GM18505 (cell line): ENCODE data around the gene KCNG1.
A peak's percentile ranks its signal among the peaks of the same experiment; 100 is the strongest.

Experiments
- ATAC-seq: cut with Tn5 transposase; IDR thresholded peaks from one replicate; pipeline ENCODE4 v1.9.1; 2021; ENCODE audit not compliant: unreplicated experiment
- POLR2A ChIP-seq: IDR thresholded peaks from 4 replicates; pipeline ENCODE4 v1.6.1; 2011; ENCODE audit warnings: borderline replicate concordance; ENCODE audit not compliant: insufficient read depth, insufficient read length; ENCODE audit errors: extremely low read depth

Gene KCNG1

DNA sequence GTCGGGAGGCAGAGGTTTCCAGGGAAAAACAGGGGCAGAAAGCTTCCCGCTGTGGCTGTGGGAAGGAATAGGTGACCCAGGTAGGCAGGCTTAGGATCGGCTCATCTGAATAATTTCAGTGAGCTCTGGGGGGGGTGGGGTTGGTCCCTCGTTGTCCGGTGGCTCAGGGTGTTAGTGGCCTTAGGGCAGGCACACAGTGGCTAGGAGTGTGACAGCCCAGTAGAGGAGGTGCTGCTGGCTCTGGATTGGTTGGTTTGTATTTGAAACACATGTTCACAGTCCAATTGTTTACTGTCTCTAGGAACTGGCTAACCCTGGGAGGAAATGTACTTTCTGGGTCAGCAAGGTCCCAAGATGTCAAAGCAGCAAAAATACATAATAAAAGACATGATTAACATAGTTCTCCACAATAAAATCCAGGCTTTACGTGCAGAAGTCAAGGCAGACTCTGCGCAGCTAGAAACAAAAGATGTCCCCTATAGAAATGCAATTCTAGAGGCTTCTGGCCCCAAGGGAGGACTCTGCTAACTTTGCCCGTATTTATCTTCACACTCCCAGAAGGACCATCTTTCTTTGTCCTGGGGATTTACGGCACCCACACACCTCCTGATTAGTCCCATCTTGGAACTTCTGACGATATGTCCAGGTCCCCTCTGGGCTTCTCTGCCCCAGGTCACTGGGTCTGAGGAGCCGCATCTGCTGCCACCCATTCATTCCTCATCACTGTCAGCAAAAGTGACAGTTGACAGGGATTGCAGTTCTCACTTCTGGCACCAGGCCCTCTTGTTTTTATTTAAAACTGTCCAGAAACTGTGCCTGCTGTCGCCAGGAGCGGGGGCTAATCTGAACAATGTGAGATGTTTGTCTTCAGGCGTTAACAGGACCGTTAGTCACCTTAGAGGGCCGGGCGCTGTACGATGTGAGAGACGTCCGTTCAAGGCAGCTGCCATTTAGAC is 45.6 kb downstream of the KCNG1 start:
- no peak for ATAC-seq
- no peak for TF ChIP-seq POLR2A

GRCh38 chr20:50975701-50976330 is 47.1 kb downstream of the KCNG1 start:
- no peak for TF ChIP-seq POLR2A
- no peak for ATAC-seq

DNA sequence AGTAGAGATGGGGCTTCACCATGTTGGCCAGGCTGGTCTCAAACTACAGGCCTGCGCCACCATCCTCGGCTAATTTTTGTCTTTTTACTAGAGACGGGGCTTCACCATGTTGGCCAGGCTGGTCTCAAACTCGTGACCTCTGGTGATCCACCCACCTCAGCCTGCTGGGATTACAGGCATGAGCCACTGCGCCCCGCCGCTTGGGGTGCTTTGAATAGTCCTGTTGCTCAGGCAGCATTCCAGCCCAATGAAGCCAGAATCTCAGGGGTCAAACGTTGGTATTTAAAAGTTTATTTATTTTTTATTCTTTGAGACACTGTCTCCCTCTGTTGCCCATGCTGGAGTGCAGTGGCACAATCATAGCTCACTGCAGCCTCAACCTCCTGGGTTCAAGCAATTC is 53.0 kb downstream of the KCNG1 start:
- no peak for TF ChIP-seq POLR2A
- ATAC-seq: no peak

DNA sequence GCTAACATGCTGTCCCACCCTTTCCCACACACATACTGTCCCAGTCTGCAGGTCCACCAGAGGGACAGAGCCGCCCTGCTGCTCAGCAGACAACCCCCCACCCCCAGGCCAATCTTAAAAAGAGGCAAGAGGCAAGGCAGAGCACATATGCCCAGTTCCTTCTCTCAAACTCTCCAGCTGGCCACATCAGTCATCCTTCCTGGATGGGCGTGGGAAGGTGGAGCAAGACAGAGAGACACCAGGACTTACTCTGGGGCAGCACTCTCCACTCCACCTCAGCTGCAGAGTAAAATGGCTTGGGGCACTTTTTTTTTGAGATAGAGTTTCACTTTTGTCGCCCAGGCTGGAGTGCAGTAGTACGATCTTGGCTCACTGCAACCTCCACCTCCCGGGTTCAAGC is 53.5 kb downstream of the KCNG1 start:
- no peak for TF ChIP-seq POLR2A
- ATAC-seq: no peak

DNA sequence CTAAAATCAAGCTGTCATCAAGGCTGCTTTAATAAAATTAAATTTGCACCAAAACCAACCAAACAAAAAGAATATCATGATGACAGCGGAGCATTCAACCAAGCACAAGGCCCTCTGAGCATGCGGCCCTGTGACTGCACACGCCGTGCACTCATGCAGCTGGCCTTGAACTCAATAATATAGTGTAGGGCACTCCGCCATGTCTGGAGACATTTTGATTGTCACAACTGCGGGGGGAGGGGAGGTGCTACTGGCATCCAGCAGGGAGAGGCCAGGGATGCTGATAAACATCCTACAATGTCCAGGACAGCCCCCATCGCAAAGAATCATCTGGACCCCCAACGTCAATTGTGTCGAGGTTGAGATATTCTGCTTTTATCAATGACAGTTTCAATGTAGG is 54.6 kb downstream of the KCNG1 start:
- no peak for ATAC-seq
- no peak for TF ChIP-seq POLR2A

DNA sequence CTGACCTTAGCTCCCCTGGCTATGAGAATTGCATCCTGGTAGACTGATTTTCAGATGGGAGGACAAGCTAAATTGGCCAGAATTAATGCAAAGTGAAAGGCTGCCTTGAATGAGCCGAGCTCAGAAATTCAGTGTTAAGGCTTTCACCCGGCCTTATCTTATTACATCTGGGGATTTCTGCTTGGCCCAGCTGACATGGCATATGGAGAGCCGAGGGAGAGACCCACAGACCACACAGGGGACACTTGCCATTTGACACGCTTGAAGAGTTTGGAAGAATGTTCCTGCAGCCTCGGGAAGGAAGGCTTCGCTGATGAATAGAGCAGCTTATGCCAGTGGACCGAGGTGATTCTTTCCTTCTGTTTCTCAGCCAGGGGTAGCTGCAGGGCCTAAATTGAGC is 55.3 kb downstream of the KCNG1 start:
- no peak for TF ChIP-seq POLR2A

GRCh38 chr20:50959543-50960126 is 63.3 kb downstream of the KCNG1 start:
- no peak for ATAC-seq
- no peak for TF ChIP-seq POLR2A

More for the DNA sequence above, 55.3 kb downstream of the KCNG1 start:
- ATAC-seq: no peak

GRCh38 chr20:50958615-50959542 is 64.0 kb downstream of the KCNG1 start, which contains the start of gene MOCS3:
TSS of gene MOCS3 (plus strand) at chr20:50958818. CDS start at chr20:50958843, 25 bp downstream.
- TF ChIP-seq POLR2A: peak; percentile 34
- ATAC-seq: peak; percentile 77

DNA sequence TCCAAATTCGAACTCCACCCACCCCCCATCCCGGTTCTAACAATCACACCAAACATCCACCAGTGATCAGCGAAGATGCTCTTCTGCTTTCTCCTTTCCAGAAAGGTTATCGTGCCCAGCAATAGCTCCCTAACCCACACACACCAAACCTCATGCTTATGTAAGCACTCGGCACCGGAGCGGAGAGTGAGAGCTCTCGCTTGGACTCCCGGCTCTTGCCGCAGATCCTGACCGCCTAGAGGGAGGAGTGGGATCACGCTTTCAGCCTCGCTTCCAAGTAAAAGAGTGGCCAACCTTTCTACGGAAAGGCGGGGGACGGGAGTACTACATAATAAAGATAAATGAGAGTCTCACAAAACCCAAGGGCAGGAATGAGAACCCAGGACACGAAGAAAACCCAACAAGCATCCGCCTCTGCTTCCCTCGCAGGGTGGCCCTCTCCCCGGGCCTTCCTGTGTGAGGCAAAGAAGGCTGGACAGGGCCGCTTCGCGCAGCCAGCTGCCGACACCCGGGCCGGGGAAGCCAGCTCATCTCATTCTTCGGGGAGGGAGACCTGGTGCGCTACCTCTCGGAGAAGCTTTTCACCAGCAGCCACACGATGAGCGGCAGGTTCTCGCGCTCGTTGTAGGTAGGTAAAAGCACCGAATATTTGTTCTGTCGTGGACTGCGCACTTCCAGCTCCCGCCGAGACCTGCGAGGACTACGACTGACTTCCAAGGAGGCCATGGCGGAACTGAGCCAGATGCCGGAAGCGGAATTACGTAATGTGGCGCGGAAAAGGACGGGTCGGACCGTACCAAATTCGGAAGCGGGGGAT is 64.9 kb downstream of the KCNG1 start, which contains the start of gene DPM1:
TSS of gene DPM1 (minus strand) at position 735 of the 817 bp plus-strand sequence. CDS start at position 726, 9 bp downstream.
- ATAC-seq: peak; percentile 78
- TF ChIP-seq POLR2A: peak; percentile 99

DNA sequence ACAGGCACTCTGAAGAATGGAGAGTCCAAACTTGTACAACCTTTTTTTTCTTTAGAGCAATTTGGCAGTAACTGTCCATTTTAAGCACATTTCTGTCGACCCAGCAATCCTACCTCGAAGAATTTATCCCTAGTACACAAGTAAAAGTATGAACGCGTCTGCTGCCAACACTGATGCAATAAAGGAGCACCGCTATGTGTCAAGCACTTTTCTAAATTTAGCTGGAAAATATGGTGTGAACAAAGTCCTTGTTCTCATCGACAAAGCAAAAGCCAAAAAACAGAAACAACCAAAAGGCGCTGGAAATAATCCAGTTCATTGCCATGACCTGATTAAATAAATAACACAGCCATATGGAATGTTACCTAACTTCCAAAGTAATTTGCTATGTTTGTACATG is 65.6 kb downstream of the KCNG1 start:
- no peak for ATAC-seq
- TF ChIP-seq POLR2A: no peak

- TF ChIP-seq POLR2A: no peak
- no peak for ATAC-seq
Observed at GRCh38 chr20:50953821-50954220, 69.1 kb downstream of the KCNG1 start.
